ENCODE results near the gene CCSER1. TPM values are rescaled to one million over a fixed set of nuclear protein-coding genes. Genes with fewer than 3 reads are reported as not detected.

CCSER1 gene
- total and polyA plus RNA-seq, 4 donors: 0.61 to 23.0 (median 3.8) TPM

- H3K4me1 ChIP-seq (ENCODE audit: control insufficient read depth in 5 of 5, insufficient read depth in 5 of 5, low read length in 5 of 5): peaks cover 0 to 3% (median 0%) of the 10 kb centered on the region in 5 donors
- no peaks in the 10 kb centered on the region for H3K36me3 ChIP-seq (ENCODE audit: control insufficient read depth in 4 of 4, insufficient read depth in 4 of 4, low read length in 4 of 4)
- no peak overlapping the region for H3K4me3 ChIP-seq
- H3K27me3 ChIP-seq (ENCODE audit: control insufficient read depth in 3 of 3, insufficient read depth in 3 of 3, low read length in 2 of 3): no peaks in the 10 kb centered on the region
- 81 to 87% methylated on average over 3 of the region's 3 CpGs for WGBS, 2 donors
- DNase-seq: no peak
- no peak overlapping the region for H3K9ac ChIP-seq (ENCODE audit: insufficient read depth in 1 of 2, low read length in 2 of 2)
- H3K9me3 ChIP-seq (ENCODE audit: control insufficient read depth in 4 of 4, insufficient read depth in 3 of 4, low read length in 3 of 4): no peaks in the 10 kb centered on the region
- ATAC-seq (ENCODE audit: insufficient read depth, low FRiP score): no peak
- TF ChIP-seq CTCF (IDR thresholded peaks at IDR 0.05; ENCODE audit: control extremely low read depth, extremely low read depth): no peak
- H3K27ac ChIP-seq (ENCODE audit: low read depth in 1 of 2, low read length in 1 of 2): no peak overlapping the region
Observed at GRCh38 chr4:91304292-91304691, 1177.1 kb downstream of the CCSER1 start.

GRCh38 chr4:91317434-91317833 is 1190.2 kb downstream of the CCSER1 start:
- no peak overlapping the region for H3K9ac ChIP-seq (ENCODE audit: insufficient read depth in 1 of 2, low read length in 2 of 2)
- ATAC-seq (ENCODE audit: insufficient read depth, low FRiP score): no peak
- H3K9me3 ChIP-seq (ENCODE audit: control insufficient read depth in 4 of 4, insufficient read depth in 3 of 4, low read length in 3 of 4): peaks cover 0 to 2% (median 0%) of the 10 kb centered on the region in 4 donors
- H3K4me3 ChIP-seq: no peak overlapping the region
- no peak for TF ChIP-seq CTCF (IDR thresholded peaks at IDR 0.05; ENCODE audit: control extremely low read depth, extremely low read depth)
- no peaks in the 10 kb centered on the region for H3K36me3 ChIP-seq (ENCODE audit: control insufficient read depth in 4 of 4, insufficient read depth in 4 of 4, low read length in 4 of 4)
- no peaks in the 10 kb centered on the region for H3K27me3 ChIP-seq (ENCODE audit: control insufficient read depth in 3 of 3, insufficient read depth in 3 of 3, low read length in 2 of 3)
- 70 to 81% methylated on average over 4 of the region's 4 CpGs for WGBS, 2 donors
- no peaks in the 10 kb centered on the region for H3K4me1 ChIP-seq (ENCODE audit: control insufficient read depth in 5 of 5, insufficient read depth in 5 of 5, low read length in 5 of 5)
- no peak overlapping the region for H3K27ac ChIP-seq (ENCODE audit: low read depth in 1 of 2, low read length in 1 of 2)
- DNase-seq: peak in 1 of 3 donors; percentile 28

- H3K27ac ChIP-seq (ENCODE audit: low read depth in 1 of 2, low read length in 1 of 2): no peak overlapping the region
- no peaks in the 10 kb centered on the region for H3K4me1 ChIP-seq (ENCODE audit: control insufficient read depth in 5 of 5, insufficient read depth in 5 of 5, low read length in 5 of 5)
- no peak for DNase-seq
- no peak overlapping the region for H3K4me3 ChIP-seq
- 88 to 91% methylated on average over 4 of the region's 4 CpGs for WGBS, 2 donors
- H3K9me3 ChIP-seq (ENCODE audit: control insufficient read depth in 4 of 4, insufficient read depth in 3 of 4, low read length in 3 of 4): no peaks in the 10 kb centered on the region
- ATAC-seq (ENCODE audit: insufficient read depth, low FRiP score): no peak
- H3K27me3 ChIP-seq (ENCODE audit: control insufficient read depth in 3 of 3, insufficient read depth in 3 of 3, low read length in 2 of 3): no peaks in the 10 kb centered on the region
- H3K36me3 ChIP-seq (ENCODE audit: control insufficient read depth in 4 of 4, insufficient read depth in 4 of 4, low read length in 4 of 4): no peaks in the 10 kb centered on the region
- TF ChIP-seq CTCF (IDR thresholded peaks at IDR 0.05; ENCODE audit: control extremely low read depth, extremely low read depth): no peak
- H3K9ac ChIP-seq (ENCODE audit: insufficient read depth in 1 of 2, low read length in 2 of 2): no peak overlapping the region
Observed at GRCh38 chr4:91319556-91320268, 1192.5 kb downstream of the CCSER1 start.

- no peak overlapping the region for H3K9ac ChIP-seq (ENCODE audit: insufficient read depth in 1 of 2, low read length in 2 of 2)
- DNase-seq: no peak
- H3K27me3 ChIP-seq (ENCODE audit: control insufficient read depth in 3 of 3, insufficient read depth in 3 of 3, low read length in 2 of 3): no peaks in the 10 kb centered on the region
- H3K36me3 ChIP-seq (ENCODE audit: control insufficient read depth in 4 of 4, insufficient read depth in 4 of 4, low read length in 4 of 4): no peaks in the 10 kb centered on the region
- no peak for ATAC-seq (ENCODE audit: insufficient read depth, low FRiP score)
- H3K4me3 ChIP-seq: no peak overlapping the region
- H3K9me3 ChIP-seq (ENCODE audit: control insufficient read depth in 4 of 4, insufficient read depth in 3 of 4, low read length in 3 of 4): peaks cover 0 to 9% (median 4%) of the 10 kb centered on the region in 4 donors
- H3K4me1 ChIP-seq (ENCODE audit: control insufficient read depth in 5 of 5, insufficient read depth in 5 of 5, low read length in 5 of 5): no peaks in the 10 kb centered on the region
- 85 to 89% methylated on average over 1 of the region's 1 CpG for WGBS, 2 donors
- H3K27ac ChIP-seq (ENCODE audit: low read depth in 1 of 2, low read length in 1 of 2): no peak overlapping the region
- TF ChIP-seq CTCF (IDR thresholded peaks at IDR 0.05; ENCODE audit: control extremely low read depth, extremely low read depth): no peak
Observed at GRCh38 chr4:91322961-91323360, 1195.8 kb downstream of the CCSER1 start.
